Endodermal cell (in vitro differentiated cells): ENCODE results near the gene MRAS. TPM values are rescaled to one million over a fixed set of nuclear protein-coding genes. Genes with fewer than 3 reads are reported as not detected.

ENCODE experiments used
- DNase-seq: peaks from one replicate; pipeline ENCODE4 v3.0.0-alpha.2; 2017
- H3K27ac ChIP-seq: 2 replicates; pipeline ENCODE4 v1.5.1; 2013; ENCODE audit warnings: mild to moderate bottlenecking, low read depth, low read length, moderate library complexity
- H3K27me3 ChIP-seq: 2 replicates; pipeline ENCODE4 v1.6.1; 2013; ENCODE audit warnings: mild to moderate bottlenecking, low read length, moderate library complexity; ENCODE audit not compliant: insufficient read depth, control insufficient read depth, poor library complexity, severe bottlenecking
- H3K36me3 ChIP-seq: 2 replicates; pipeline ENCODE4 v1.7.0; 2013; ENCODE audit warnings: mild to moderate bottlenecking, low read length, moderate library complexity; ENCODE audit not compliant: control insufficient read depth, insufficient read depth
- H3K4me1 ChIP-seq: one replicate; pipeline ENCODE4 v1.7.0; 2013; ENCODE audit warnings: low read length; ENCODE audit not compliant: control insufficient read depth, insufficient read depth
- H3K4me3 ChIP-seq: 2 replicates; pipeline ENCODE4 v1.5.1; 2013; ENCODE audit warnings: mild to moderate bottlenecking, low read length, moderate library complexity
- H3K9ac ChIP-seq: 2 replicates; pipeline ENCODE4 v1.6.1; 2013; ENCODE audit warnings: mild to moderate bottlenecking, low read length, moderate library complexity; ENCODE audit not compliant: poor library complexity, severe bottlenecking; ENCODE audit errors: extremely low read depth
- H3K9me3 ChIP-seq: 2 replicates; pipeline ENCODE4 v1.6.1; 2013; ENCODE audit warnings: mild to moderate bottlenecking, low read length, moderate library complexity; ENCODE audit not compliant: control insufficient read depth
- H3K27ac Mint-ChIP-seq: 2 replicates; pipeline ENCODE4 v1.8.0; 2020; ENCODE audit warnings: mixed read lengths
- H3K27me3 Mint-ChIP-seq: 2 replicates; pipeline ENCODE4 v1.8.0; 2021; ENCODE audit warnings: mild to moderate bottlenecking, mixed read lengths; ENCODE audit not compliant: insufficient read depth
- H3K36me3 Mint-ChIP-seq: 2 replicates; pipeline ENCODE4 v1.8.0; 2020; ENCODE audit warnings: low read depth, mixed read lengths
- H3K4me1 Mint-ChIP-seq: 2 replicates; pipeline ENCODE4 v1.8.0; 2020; ENCODE audit warnings: mixed read lengths
- H3K4me3 Mint-ChIP-seq: 2 replicates; pipeline ENCODE4 v1.8.0; 2020; ENCODE audit warnings: mild to moderate bottlenecking, moderate library complexity, mixed read lengths
- H3K9me3 Mint-ChIP-seq: 2 replicates; pipeline ENCODE4 v1.8.0; 2020; ENCODE audit warnings: mild to moderate bottlenecking, mixed read lengths
- CTCF ChIP-seq: fragments of 200-600 bp; sonication (generic); conservative IDR thresholded peaks from 2 replicates; pipeline ENCODE4 v1.5.0; 2021; ENCODE audit warnings: antibody characterized with exemption, mild to moderate bottlenecking
- WGBS, 2 experiments: methylation state at CpG; one replicate each; pipeline versions ENCODE4 v1.1.5 to v1.1.7; 2013; ENCODE audit warnings: missing lambda C conversion rate in 2 of 2, mixed read lengths in 1 of 2; ENCODE audit not compliant: insufficient coverage in 1 of 2, insufficient read length in 1 of 2; 5-methylcytosine and 5-hydroxymethylcytosine counted together
- total RNA-seq, 2 donors: library from RNA; stranded (reverse); fragmentation: NEBNext Ultra II Directional in 1 of 2; extraction: Animal tissue kit (Norgen Biotek cat#: 25700) in 1 of 2; gene quantifications; 2 replicates in 1 of 2; 3 replicates in 1 of 2; pipeline ENCODE4 v1.2.1, GENCODE V29; 2021

Gene MRAS
- total RNA-seq, 2 donors from 2014 or later: 12.8 to 16.1 TPM

GRCh38 chr3:138340511-138340910, 7.9 kb upstream of the MRAS start:
- Mint-ChIP-seq H3K36me3 (no peaks in the 10 kb centered on the region), H3K27ac (no peak overlapping the region), H3K9me3 (no peaks in the 10 kb centered on the region), H3K4me3 (no peak overlapping the region), H3K4me1 (peaks cover 18% of the 10 kb centered on the region), H3K27me3 (peaks cover 4% of the 10 kb centered on the region)
- Histone ChIP-seq H3K9ac (no peak overlapping the region), H3K4me3 (no peak overlapping the region), H3K27ac (no peak overlapping the region), H3K4me1 (no peaks in the 10 kb centered on the region), H3K9me3 (no peaks in the 10 kb centered on the region), H3K27me3 (no peaks in the 10 kb centered on the region), H3K36me3 (no peaks in the 10 kb centered on the region)
- WGBS, 2 experiments: 89 to 98% methylated on average over 1 to 5 of the region's 5 CpGs
- no peak for TF ChIP-seq CTCF
- DNase-seq: no peak

DNA sequence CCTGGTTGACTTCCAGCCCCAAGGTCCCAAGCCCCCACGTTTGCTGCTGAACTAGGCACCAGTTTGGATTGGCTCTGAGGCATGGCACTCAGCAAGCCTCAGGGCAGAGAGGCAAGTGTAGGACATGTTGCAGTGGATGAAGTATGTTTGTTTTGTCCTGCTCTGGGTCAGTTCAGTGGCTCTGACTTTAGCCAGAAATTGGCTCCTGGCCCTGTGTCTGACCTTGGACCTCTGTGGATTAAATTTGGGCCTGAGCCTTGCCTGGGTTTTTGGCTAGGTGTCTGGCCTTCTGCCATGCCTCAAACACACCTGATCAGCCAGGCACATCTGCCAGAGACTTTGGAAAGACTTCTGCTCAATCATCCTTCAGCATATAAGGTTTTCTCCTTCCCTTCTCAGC, 3.6 kb upstream of the MRAS start:
- Histone ChIP-seq H3K27ac (no peak overlapping the region), H3K9ac (no peak overlapping the region), H3K36me3 (no peaks in the 10 kb centered on the region), H3K4me1 (no peaks in the 10 kb centered on the region), H3K4me3 (no peak overlapping the region), H3K27me3 (no peaks in the 10 kb centered on the region), H3K9me3 (no peaks in the 10 kb centered on the region)
- 82% methylated on average over 1 of the region's 1 CpG; no CpG with 5 or more reads in 1 of the 2 experiments for WGBS, 2 experiments
- Mint-ChIP-seq H3K27ac (no peak overlapping the region), H3K36me3 (no peaks in the 10 kb centered on the region), H3K27me3 (peaks cover 18% of the 10 kb centered on the region), H3K4me3 (no peak overlapping the region), H3K4me1 (peaks cover 7% of the 10 kb centered on the region), H3K9me3 (no peaks in the 10 kb centered on the region)
- TF ChIP-seq CTCF: no peak
- DNase-seq: no peak

DNA sequence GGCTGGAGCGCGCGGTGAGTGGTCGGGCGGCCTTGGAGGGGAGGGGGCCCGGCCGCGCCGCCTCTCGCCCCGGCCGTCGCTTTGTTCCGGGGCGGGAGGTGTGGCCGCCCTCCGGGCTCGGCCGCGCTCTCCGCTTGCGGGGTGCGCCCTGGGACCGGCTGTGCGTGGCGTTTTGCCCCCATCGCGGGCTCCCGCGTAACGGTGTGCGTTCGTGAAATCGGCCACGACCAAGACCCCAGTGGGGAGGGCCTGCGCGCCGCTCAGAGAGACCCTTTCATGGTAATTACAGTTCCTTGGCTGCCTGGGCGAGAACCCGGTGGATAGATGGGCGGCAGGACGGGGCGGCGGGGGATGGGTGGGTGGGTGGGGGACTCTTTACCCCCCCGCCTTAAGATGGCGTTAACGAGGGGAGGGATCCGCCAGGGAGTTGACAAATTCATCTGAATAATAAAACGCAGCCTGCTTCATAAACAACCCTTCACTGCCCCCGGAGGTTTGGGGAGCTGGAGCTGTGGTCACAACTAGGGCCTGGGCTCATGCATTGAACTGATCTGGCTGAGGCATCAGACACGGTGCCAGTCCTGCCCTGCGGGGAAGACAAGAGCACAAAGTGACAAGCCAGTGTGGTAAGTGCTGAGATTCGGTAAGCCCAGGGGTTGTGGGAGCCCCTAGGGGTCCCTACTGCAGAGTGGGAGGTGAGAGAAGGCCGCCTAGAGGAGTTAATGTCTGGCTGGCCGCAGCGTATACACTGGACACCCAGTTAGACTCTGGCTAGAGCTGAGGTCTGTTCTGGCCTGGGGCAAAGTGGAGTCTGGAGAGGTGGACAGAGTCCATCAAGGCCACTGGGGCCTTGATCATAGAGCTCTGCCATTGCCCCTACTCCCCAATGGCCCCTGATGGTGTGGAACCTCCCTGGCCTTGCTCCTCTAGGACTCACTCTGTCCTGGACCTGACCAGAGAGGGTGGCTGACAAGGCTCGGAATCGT, 668 bp downstream of the MRAS start:
- peaks cover 16% of the 10 kb centered on the region for H3K27me3 Mint-ChIP-seq
- peaks cover 13% of the 10 kb centered on the region for H3K4me1 Mint-ChIP-seq
- H3K4me3 ChIP-seq: peak overlapping the region; percentile 81
- no peaks in the 10 kb centered on the region for H3K9me3 Mint-ChIP-seq
- peak overlapping the region; percentile 57 for H3K9ac ChIP-seq
- 12 to 40% methylated on average over 8 to 53 of the region's 58 CpGs for WGBS, 2 experiments
- H3K9me3 ChIP-seq: no peaks in the 10 kb centered on the region
- peak overlapping the region; percentile 76 for H3K27ac ChIP-seq
- peak; percentile 75 for DNase-seq
- H3K36me3 ChIP-seq: no peaks in the 10 kb centered on the region
- H3K4me1 ChIP-seq: no peaks in the 10 kb centered on the region
- peak overlapping the region; percentile 81 for H3K4me3 Mint-ChIP-seq
- TF ChIP-seq CTCF: peak; percentile 26
- no peaks in the 10 kb centered on the region for H3K36me3 Mint-ChIP-seq
- H3K27ac Mint-ChIP-seq: no peak overlapping the region
- no peaks in the 10 kb centered on the region for H3K27me3 ChIP-seq
